ENCODE measurements around the gene RASGRF1. TPM values are rescaled to one million over a fixed set of nuclear protein-coding genes. Genes with fewer than 3 reads are reported as not detected.
"Not testable (repeated sequence)": the region's sequence is repeated elsewhere in the genome, so short reads cannot be mapped to it uniquely, and the experiment has no call there.

RASGRF1 gene, protein sequence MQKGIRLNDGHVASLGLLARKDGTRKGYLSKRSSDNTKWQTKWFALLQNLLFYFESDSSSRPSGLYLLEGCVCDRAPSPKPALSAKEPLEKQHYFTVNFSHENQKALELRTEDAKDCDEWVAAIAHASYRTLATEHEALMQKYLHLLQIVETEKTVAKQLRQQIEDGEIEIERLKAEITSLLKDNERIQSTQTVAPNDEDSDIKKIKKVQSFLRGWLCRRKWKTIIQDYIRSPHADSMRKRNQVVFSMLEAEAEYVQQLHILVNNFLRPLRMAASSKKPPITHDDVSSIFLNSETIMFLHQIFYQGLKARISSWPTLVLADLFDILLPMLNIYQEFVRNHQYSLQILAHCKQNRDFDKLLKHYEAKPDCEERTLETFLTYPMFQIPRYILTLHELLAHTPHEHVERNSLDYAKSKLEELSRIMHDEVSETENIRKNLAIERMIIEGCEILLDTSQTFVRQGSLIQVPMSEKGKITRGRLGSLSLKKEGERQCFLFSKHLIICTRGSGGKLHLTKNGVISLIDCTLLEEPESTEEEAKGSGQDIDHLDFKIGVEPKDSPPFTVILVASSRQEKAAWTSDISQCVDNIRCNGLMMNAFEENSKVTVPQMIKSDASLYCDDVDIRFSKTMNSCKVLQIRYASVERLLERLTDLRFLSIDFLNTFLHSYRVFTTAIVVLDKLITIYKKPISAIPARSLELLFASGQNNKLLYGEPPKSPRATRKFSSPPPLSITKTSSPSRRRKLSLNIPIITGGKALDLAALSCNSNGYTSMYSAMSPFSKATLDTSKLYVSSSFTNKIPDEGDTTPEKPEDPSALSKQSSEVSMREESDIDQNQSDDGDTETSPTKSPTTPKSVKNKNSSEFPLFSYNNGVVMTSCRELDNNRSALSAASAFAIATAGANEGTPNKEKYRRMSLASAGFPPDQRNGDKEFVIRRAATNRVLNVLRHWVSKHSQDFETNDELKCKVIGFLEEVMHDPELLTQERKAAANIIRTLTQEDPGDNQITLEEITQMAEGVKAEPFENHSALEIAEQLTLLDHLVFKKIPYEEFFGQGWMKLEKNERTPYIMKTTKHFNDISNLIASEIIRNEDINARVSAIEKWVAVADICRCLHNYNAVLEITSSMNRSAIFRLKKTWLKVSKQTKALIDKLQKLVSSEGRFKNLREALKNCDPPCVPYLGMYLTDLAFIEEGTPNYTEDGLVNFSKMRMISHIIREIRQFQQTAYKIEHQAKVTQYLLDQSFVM (N-terminal part only)
- total RNA-seq, result 0.31 TPM

DNA sequence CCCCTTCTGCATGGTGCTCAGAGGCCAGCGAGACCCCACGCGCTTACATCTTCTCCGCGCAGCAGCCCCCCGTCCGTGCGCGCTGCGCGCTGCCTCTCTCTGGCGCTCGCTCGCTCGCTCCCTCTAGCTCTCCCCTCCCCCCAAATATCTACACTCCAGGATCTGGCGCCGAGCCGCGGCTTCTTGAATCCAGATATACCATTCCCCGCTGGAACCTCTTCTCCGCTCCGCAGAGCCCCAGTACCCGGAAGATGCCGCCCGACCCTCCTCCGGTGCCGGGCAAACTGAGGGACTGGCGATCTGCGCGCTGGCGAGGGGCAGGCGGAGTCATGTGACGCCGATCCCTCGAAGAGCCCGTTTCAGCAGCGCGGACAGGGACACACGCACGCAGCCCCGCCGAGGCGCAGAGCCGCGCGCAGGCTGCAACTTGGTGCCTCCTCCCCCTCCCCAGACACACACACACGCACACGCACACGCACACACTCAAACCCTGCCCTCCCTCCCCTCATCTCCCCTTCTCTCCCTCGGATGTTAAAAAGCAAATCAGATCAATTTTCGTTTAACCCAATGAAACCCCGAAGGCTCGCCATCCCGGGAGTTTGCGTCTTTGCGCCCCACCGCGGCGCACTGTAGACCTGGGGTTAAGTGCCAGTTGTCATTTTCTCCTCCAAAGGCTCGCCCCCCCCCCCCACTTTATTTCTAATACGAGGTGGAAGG, at the start of gene RASGRF1:
Gene RASGRF1 (minus strand): TSS at position 294 of the 717 bp plus-strand sequence. CDS start 282 bp downstream, at position 12.
- DNase-seq, result peak; percentile 25

DNA sequence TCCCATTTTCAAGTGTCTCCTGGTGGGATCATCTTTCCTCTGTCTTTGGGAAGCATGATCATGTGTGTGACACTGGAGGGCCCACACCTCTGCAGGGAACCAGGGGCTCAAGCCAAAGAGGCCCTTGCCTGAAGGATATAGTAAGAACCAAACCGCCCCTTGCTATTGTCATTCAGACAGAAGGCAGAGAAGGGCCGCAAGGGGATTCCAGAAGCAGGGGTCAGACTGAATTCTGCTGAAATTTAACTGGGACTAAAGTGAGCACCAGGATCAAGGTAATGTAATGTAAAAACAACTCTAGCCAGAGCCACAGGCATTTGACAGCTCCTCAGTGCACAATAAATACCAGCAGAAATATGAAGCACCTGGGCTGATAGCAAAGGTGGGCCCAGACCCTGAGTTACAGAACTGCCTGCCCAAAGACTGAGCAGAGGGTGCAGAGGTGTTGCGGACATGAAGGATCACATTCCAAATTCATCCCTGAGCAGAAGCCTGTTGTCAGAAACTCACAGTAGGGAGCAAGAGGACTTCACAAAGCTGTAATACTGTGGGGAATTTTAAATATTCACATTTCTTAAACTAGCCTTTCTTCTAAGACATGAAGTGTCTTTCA, 46.0 kb upstream of the RASGRF1 start:
- no peak for DNase-seq

DNA sequence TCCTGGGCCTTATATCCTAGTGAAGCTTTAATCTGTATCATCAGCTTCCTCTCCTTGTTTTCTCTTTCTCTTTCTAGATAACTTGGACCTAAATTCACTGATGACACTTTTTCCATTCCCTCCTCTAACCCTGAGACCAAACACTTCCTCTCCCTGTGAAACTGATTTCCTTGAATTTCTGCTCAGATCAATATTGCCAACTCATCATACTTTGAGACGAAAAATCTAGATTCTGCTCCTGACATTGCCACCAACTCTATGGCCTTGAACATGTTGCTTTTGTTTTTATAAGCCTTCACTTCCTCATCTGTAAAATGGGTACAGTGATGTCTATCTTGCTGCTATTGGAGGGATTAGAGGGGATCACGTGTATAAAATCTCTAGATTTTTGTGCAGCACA, 42.7 kb upstream of the RASGRF1 start:
- DNase-seq, result no peak

DNA sequence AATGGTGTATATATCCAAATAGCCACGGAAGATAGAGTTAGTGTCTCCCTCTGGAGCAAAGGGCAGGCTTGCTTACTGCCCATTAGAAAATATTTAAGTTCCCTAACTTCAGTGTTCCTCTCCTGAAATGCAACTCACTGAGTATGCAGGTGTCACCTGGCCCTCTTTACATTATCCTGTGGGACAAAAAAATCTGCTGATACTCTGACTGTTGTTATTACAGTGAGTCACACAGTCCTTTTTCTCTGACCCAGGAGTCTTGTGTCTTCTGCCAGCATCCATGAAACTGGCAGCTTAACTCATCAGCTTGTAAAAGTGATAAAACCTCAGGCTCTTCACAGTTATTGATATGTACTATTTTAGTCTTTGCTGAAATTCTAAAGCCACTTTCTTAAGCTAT, 42.2 kb upstream of the RASGRF1 start:
- no peak for DNase-seq

DNA sequence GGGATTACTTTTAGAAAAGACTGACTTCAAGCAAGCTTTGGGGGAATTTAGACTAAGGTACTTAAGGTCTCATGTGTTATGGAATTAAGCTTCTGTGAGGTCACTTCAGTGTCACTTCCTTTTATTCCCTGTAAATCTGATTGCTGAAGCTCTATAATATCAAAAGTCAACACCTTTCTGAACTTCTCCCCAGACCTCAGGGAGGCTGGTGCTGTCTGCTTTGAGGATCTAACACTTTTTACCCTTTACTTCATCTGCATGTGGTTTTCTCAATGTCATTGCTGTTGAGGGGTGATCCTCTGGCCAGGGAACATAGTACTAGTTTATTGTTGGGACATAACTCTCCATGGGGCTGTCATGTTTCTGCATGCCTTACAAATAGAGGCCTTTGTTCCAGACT, 41.8 kb upstream of the RASGRF1 start:
- DNase-seq, result no peak

DNA sequence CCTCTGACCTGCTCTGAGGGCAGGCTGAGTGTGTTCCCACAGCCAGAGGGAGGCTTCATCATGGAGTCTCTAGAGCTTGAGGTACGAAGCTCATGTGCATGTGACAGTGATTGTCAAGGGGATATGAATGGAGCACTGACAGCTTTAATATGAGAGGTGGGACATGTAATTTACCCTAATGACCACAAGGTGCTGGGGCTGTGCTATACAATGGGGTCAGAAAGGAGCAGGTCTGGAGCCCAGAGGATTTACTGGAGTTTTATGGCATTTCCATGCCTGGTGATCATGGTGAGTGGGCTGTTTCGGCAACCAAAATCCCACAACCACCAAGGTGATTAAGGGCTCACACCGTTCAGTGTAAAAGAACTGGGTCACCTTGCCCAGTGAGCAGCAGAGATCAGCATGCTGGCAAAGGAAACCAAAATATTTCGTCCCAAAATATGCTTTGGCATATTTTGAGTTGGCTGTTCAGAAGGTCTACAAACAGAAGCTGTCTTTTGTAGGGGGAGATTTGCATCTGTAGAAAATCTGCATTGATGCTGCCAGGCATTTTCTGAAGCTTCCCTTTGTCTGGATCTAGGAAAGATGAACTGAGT, 40.1 kb upstream of the RASGRF1 start:
- DNase-seq, result no peak

DNA sequence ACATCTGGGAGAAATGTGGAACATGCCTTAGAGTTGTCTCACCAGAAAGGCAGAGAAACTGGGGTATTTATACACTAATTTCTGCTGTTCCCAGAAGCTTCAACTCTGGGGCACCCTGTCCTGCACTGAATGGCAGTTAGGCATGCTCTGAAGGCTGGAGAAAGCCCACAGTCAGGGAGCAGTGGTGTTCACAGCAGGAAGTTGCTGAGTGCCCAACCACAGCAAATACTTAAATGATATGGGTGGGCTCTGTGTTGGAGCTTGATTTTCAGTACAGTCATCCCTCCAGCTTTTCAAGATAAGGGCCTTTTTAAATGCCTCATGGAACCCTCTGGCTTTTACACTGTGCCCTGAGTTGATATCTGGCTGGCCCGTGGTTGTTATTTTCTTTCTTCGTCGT, 38.7 kb upstream of the RASGRF1 start:
- no peak for DNase-seq

DNA sequence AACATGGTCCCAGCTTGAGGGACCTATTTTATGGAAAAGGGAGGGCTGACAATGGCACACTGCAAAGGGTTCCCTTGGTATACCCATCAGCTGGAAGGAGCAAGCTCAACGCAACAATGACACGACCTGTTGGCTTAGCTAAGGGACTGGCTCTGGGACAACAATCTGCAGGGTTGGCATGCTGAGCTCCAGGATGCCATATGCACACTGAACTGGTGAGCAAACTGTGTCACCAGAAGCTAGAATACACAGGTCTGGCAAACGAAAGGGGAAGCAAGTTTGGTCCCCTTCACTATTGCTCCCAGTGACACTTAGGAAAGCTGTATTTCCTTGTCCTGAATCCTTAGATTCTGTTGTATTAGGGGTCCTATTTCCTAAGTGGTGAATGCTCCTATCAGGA, 38.0 kb upstream of the RASGRF1 start:
- no peak for DNase-seq

DNA sequence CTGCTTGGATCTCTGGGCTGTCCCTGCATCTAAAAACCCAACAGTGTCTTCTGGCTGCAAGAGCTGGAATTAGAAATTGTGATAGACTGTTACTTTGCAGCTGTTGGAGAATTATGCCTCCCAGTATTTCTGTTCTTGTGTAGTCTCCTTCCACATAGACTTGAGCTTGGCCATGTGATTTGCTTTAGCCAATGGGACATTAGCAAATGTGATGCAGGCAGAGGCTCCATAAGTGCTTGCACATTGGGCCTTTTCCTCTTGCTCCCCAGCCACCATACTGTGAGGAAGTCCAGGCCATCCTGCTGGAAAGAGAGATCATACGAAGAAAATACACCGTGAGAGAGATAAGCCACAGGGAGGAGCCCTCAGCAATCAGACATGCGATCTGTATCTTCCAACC, 33.8 kb upstream of the RASGRF1 start:
- DNase-seq, result no peak

DNA sequence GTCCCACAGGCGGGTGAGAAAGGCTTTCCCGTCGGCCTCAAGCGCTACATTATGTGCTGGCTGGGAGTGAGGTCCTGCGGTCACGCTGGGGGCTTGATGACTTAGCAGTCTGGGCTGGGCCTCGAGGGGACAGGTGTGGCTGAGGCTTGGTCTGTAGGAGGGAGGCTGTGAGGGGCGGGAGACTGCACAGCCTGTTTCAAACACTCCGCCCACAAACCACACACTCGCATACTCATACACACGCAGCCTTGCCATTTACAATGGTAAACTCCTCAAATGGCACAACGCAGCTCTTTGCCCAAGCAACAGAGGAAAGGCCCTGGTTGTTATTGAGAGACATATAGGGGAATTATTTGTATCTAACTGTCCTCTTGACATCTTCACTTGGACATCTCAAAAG, 32.4 kb upstream of the RASGRF1 start:
- DNase-seq, result no peak

DNA sequence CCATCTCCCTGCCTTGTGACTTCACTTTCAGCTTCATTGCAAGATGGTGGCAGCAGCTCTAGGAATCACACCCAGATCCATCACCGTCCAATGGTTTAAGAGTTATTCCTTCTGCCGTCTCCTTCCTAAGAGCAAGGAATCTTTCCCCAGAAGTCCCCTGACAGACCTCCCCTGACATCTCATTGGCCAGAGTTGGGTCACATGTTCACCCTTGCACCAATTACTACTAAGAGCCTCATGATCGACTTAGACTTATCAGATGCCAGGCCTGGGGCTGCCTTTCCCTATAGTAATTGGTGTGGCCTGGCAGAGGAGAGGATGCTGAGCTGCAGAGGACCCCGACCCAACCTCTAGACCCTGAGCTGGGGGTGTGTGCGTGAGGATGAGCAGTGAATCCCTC, 31.8 kb upstream of the RASGRF1 start:
- no peak for DNase-seq

DNA sequence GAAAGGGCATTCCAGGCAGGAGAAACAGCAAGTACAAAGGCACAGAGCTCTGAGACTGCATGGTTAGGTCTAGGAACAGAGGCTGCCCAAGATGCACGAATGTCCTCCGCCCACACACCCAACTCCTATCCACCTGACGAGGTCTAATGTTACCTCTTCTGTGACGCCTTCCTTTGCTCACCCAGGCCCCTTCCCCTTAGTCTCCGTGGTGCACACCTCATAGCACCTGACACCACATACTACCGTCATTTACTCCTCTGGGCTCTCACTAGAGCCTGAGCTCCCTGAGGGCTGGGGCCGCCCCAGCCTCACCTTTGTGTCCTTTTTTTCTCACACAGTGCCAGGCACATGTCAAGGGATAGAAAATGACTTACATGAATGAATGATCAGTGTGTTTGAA, 31.0 kb upstream of the RASGRF1 start:
- no peak for DNase-seq

DNA sequence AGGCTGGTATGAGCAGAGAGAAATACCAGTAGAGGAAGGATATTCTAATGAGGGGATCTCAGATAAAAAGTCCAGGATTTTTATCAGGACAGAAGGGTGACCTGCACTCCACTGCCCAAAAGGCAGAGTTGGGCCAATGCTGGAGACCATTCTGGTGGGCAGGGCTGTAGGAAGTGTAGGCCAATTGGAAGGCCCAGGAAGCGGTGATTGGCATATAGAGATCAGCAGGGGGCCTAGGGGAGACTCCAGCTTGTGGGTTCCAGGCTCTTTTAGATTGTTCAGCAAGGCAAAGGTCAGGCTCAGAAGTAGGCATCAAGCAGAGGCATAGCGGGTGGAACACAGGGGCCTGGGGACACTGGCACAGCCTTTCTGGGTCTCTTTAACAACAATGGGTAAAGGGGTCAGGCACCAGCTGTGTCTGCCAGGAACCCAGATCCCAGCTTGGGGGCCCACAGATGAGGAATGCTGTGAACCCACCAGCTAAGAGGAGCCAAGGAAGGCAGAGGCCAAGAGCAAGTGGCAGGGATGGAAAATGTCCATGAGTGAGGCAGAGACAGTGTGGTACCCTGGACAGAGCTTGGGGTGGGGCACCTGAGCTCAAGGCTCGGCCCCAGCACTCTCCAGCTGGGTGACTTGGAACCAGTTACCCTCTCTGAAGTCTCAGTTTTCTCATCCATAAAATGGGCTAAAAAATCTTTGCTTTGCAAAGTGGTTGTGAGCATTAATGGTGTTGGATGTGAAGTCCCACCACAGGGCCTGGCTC, 27.0 kb upstream of the RASGRF1 start:
- no peak for DNase-seq

DNA sequence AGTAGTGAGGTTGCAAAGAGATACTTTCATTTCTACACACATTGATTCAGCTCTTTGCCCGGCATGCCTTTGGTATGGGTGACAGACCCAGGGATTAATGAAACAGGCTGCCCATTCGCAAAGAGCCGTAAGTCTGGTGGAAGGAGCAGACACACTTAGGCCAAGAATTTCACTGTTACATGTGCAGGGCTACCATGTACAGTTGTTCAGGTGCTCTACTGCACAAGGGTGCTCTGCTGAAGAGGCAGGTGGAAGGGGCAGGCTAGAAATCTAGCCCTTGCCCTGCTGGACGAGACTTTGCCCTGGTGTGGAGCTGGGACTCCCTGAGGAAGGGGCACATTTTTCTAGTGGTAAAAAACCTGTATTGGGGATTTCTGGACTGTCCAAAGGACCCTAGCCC, 26.2 kb upstream of the RASGRF1 start:
- DNase-seq, result no peak

DNA sequence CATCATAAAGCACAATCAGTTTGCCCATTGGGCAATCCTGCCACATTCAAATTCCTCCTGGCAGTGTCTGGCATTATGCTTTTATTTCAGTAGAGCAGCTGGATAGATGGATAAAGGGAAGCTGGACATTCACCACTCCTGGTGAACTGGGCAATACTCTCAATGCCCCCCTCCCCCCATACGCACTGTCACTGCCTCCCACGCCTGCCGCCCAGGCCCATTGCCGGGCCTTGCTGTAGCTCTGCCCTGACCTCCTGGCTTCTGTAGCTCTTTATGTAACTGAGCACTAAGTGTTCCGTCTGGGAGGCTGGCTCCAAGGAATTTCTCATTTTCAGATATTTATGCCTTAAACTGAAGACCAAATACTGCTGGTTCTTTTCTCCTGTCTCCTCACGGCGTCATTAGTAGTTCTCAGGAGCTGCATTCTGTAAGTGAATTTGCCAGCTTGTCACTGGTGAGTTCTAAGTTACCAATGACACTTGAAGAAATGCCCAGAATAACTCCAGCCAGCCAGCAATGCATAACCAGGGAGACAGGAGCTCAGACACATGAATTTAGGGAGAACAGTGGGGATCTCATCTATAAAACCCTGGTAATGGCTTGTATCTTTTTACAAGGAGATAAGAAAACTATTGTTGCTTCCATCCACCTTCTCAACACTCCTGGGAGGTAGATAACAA, 25.5 kb upstream of the RASGRF1 start:
- no peak for DNase-seq

DNA sequence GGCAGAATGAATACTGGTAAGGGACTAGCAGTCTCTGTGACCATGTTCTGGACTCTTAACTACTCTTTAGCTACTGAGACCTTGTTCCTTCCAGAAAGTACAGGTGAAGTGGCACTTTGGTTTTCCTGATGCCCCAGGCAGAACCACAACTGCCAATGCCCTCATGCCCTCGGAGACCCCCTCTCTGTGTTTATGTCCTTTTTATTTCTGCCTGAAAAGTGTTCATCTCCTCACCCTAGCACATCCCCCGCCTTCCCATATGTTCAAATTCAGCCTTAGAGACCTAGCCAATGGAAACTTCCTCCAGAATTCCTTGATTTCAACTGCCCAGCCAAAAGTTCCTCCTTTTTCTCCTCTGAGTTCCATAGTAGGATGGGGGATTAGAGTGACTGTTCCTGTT, 23.3 kb upstream of the RASGRF1 start:
- DNase-seq, result no peak

DNA sequence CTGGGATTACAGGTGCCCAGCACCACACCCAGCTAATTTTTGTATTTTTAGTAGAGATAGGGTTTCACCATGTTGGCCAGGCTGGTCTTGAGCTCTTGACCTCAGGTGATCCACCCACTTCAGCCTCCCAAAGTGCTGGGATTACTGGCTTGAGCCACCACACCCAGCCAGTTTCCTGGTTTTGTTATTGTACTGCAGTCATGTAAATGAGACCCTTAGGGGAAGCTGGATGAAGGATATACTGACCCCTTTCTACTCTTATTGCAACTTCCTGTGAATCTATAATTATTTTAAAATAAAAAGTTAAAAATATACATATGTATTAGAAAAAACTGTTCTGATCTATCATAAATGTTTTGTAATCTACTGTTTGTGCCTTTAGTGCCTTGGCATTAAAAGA, 20.8 kb upstream of the RASGRF1 start:
- not testable (repeated sequence) for DNase-seq

DNA sequence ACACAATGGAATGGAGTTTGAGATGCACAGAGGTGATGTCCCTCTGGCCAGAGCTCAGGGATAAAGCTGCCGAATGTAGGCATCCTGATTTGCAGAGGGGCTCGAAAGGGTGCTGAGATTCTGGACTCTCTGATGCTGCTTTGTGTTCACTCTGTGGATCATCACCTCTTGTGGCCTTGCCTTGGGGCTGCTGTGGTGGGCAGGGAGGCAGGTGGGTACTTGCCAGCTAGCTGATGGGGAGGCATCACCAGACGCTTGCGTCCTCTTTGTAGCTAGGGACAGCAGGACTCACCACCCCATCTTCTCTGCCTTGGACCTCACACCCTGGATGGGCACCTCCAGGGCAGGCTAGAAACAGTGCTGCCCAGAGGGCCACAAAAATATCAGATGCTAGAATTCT, 14.6 kb upstream of the RASGRF1 start:
- no peak for DNase-seq

DNA sequence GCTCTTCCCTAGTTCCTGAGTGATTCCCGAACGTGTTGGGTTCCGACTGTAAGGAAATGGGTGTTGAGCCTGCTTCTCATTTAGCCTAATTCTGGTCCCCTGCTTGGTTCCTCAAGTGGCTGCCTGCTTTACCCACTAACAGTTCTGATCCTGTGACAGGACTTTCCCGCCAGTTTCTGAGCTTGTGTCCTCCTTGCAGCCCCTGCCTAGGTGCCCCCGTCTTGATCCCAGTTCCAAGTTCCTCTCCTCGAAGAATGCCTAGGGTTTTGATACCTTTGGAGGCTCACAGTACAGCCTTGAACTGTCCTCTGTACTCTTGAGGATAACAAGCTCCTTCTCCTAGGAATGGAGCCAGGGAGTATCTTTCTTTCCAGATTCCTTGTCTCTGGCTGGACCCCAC, 12.0 kb upstream of the RASGRF1 start:
- DNase-seq, result no peak
